ENCODE data around the gene PCDHB9. TPM values are rescaled to one million over a fixed set of nuclear protein-coding genes. Genes with fewer than 3 reads are reported as not detected.

PCDHB9 gene
- 11.9 TPM for total RNA-seq

GRCh38 chr5:141186897-141187512, at the start of gene PCDHB9:
PCDHB9 (plus strand) TSS chr5:141187161; CDS start chr5:141187319, 158 bp downstream.

GRCh38 chr5:141149812-141150211, 37.1 kb upstream of the PCDHB9 start, which contains the start of gene PCDHB6:
PCDHB6 (plus strand) TSS chr5:141150057; CDS start chr5:141150258, 201 bp downstream.

GRCh38 chr5:141172381-141173204, 14.4 kb upstream of the PCDHB9 start, which contains the start of gene PCDHB7:
PCDHB7 (plus strand) TSS chr5:141172644; CDS start chr5:141172836, 192 bp downstream.

GRCh38 chr5:141177577-141178191, 9.3 kb upstream of the PCDHB9 start, which contains the start of gene PCDHB8:
PCDHB8 (plus strand) TSS chr5:141177790; CDS start chr5:141178035, 245 bp downstream.

GRCh38 chr5:141182248-141182647, 4.7 kb upstream of the PCDHB9 start, which contains the start of gene PCDHB16:
PCDHB16 (plus strand) TSS chr5:141182387; CDS start chr5:141182560, 173 bp downstream.

GRCh38 chr5:141192110-141192725, 5.3 kb downstream of the PCDHB9 start, which contains the start of gene PCDHB10:
PCDHB10 (plus strand) TSS chr5:141192353; CDS start chr5:141192553, 200 bp downstream.

GRCh38 chr5:141199359-141200235, 12.6 kb downstream of the PCDHB9 start, which contains the start of gene PCDHB11:
PCDHB11 (plus strand) TSS chr5:141199627; CDS start chr5:141199775, 148 bp downstream.

GRCh38 chr5:141208478-141208877, 21.5 kb downstream of the PCDHB9 start, which contains the start of gene PCDHB12:
PCDHB12 (plus strand) TSS chr5:141208719; CDS start chr5:141208908, 189 bp downstream.

GRCh38 chr5:141213656-141214339, 26.8 kb downstream of the PCDHB9 start, which contains the start of gene PCDHB13:
PCDHB13 (plus strand) TSS chr5:141213919; CDS start chr5:141214124, 205 bp downstream.

GRCh38 chr5:141223112-141223783, 36.3 kb downstream of the PCDHB9 start, which contains the start of gene PCDHB14:
PCDHB14 (plus strand) TSS chr5:141223343; CDS start chr5:141223506, 163 bp downstream.

Other genes with a start within 250 kb of the PCDHB9 start
- 55.1 TPM for gene PCDHAC2, start 220.7 kb upstream of the PCDHB9 start, total RNA-seq
- gene PCDHB1, start 135.8 kb upstream of the PCDHB9 start, total RNA-seq: 0.31 TPM
- 20.3 TPM for gene PCDHB2, start 92.5 kb upstream of the PCDHB9 start, total RNA-seq
- gene PCDHB3, start 86.7 kb upstream of the PCDHB9 start, total RNA-seq: 24.7 TPM
- gene PCDHB4, start 65.3 kb upstream of the PCDHB9 start, total RNA-seq: 11.0 TPM
- 16.3 TPM for gene PCDHB5, start 52.0 kb upstream of the PCDHB9 start, total RNA-seq
- 5.6 TPM for gene PCDHB6, start 37.1 kb upstream of the PCDHB9 start, total RNA-seq
- gene PCDHB7, start 14.5 kb upstream of the PCDHB9 start, total RNA-seq: 17.8 TPM
- 15.0 TPM for gene PCDHB8, start 9.4 kb upstream of the PCDHB9 start, total RNA-seq
- gene PCDHB16, start 4.8 kb upstream of the PCDHB9 start, total RNA-seq: 10.6 TPM
- 26.3 TPM for gene PCDHB10, start 5.2 kb downstream of the PCDHB9 start, total RNA-seq
- gene PCDHB11, start 12.5 kb downstream of the PCDHB9 start, total RNA-seq: 24.1 TPM
- gene PCDHB12, start 21.6 kb downstream of the PCDHB9 start, total RNA-seq: 36.9 TPM
- gene PCDHB13, start 26.8 kb downstream of the PCDHB9 start, total RNA-seq: 29.7 TPM
- 28.2 TPM for gene PCDHB14, start 36.2 kb downstream of the PCDHB9 start, total RNA-seq
- gene PCDHB15, start 58.2 kb downstream of the PCDHB9 start, total RNA-seq: 32.9 TPM
- gene SLC25A2, start 116.9 kb downstream of the PCDHB9 start, total RNA-seq: 0.63 TPM
- 77.3 TPM for gene TAF7, start 133.6 kb downstream of the PCDHB9 start, total RNA-seq
- 9.1 TPM for gene PCDHGA1, start 143.4 kb downstream of the PCDHB9 start, total RNA-seq
- gene PCDHGA2, start 151.6 kb downstream of the PCDHB9 start, total RNA-seq: 11.9 TPM
- 11.0 TPM for gene PCDHGA3, start 156.7 kb downstream of the PCDHB9 start, total RNA-seq
- gene PCDHGB1, start 162.9 kb downstream of the PCDHB9 start, total RNA-seq: 20.3 TPM
- 21.6 TPM for gene PCDHGA4, start 167.9 kb downstream of the PCDHB9 start, total RNA-seq
- 21.9 TPM for gene PCDHGB2, start 172.8 kb downstream of the PCDHB9 start, total RNA-seq
- gene PCDHGA5, start 177.0 kb downstream of the PCDHB9 start, total RNA-seq: 17.8 TPM
- gene PCDHGB3, start 183.1 kb downstream of the PCDHB9 start, total RNA-seq: 31.0 TPM
- 29.1 TPM for gene PCDHGA6, start 186.7 kb downstream of the PCDHB9 start, total RNA-seq
- gene PCDHGA7, start 195.6 kb downstream of the PCDHB9 start, total RNA-seq: 23.8 TPM
- 35.4 TPM for gene PCDHGB4, start 200.5 kb downstream of the PCDHB9 start, total RNA-seq
- 30.0 TPM for gene PCDHGA8, start 205.5 kb downstream of the PCDHB9 start, total RNA-seq
- gene PCDHGB5, start 210.8 kb downstream of the PCDHB9 start, total RNA-seq: 41.6 TPM
- 38.2 TPM for gene PCDHGA9, start 215.6 kb downstream of the PCDHB9 start, total RNA-seq
- gene PCDHGB6, start 220.9 kb downstream of the PCDHB9 start, total RNA-seq: 35.4 TPM
- 36.3 TPM for gene PCDHGA10, start 225.8 kb downstream of the PCDHB9 start, total RNA-seq
- 43.5 TPM for gene PCDHGB7, start 230.5 kb downstream of the PCDHB9 start, total RNA-seq
- gene PCDHGA11, start 233.9 kb downstream of the PCDHB9 start, total RNA-seq: 40.4 TPM
- gene PCDHGA12, start 243.3 kb downstream of the PCDHB9 start, total RNA-seq: 26.9 TPM